ENCODE measurements around the gene RFPL1. TPM values are rescaled to one million over a fixed set of nuclear protein-coding genes. Genes with fewer than 3 reads are reported as not detected.

RFPL1 gene
- total RNA-seq, 6 donors from 2014 or later, result not detected

DNA sequence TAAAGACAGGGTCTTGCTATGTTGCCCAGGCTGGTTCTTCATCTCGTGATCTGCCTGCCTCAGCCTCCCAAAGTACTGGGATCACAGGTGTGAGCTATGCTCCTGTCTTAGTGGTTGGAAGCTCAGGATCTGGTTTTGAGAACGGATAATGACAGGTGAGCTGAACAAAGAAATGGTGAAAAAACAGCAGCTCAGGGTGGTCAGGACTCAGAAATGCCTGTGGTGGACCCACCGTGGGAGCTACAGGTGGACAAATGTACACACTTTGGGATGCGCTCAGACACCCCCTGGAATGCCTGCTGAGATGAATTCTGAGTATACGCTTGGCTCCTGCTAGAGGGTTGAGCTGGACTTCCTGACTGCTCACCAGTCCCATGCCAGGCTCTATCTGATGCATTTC, 9.5 kb downstream of the RFPL1 start:
- Histone ChIP-seq H3K36me3 (no peaks in the 10 kb centered on the region), H3K27ac (no peak overlapping the region), H3K4me3 (no peak overlapping the region), H3K27me3 (no peaks in the 10 kb centered on the region), H3K9me3 (no peaks in the 10 kb centered on the region), H3K4me1 (no peaks in the 10 kb centered on the region)
- no peak for DNase-seq
- TF ChIP-seq POLR2A (IDR thresholded peaks at IDR 0.05) (no peak), EP300 (IDR thresholded peaks at IDR 0.05) (no peak)
- ATAC-seq (ENCODE audit: low FRiP score in 2 of 2), result no peak
- 85% methylated on average over 5 of the region's 5 CpGs for WGBS, 2 donors

DNA sequence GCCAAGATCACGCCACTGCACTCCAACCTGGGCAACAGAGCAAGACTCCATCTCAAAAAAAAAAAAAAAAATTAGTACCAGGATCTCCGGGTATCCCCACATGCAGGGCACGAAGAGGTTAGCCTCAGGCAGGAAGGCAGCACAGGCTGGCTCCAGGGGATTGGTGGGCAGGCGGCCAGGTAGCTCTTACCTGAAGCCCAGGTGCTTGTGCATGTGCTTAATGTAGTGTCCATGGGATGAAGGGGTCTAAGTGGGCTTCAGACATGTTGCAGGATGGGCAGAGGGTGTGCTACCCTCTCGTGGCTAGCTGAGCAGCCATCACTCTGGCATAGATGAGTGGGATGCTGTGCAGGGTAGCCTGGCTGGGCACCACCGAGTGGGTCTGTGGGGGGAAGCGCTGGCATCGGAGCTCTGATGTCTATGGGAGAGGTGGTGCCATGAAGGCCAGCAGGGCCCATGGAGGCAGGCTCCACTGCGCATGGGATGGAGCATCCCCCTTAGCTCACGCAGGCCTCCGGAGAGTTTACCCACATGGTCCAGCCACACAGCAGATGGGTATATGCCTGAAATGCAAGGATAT, 11.0 kb downstream of the RFPL1 start:
- ATAC-seq (ENCODE audit: low FRiP score in 2 of 2), result no peak
- H3K4me1 ChIP-seq, result no peaks in the 10 kb centered on the region
- DNase-seq, result no peak

DNA sequence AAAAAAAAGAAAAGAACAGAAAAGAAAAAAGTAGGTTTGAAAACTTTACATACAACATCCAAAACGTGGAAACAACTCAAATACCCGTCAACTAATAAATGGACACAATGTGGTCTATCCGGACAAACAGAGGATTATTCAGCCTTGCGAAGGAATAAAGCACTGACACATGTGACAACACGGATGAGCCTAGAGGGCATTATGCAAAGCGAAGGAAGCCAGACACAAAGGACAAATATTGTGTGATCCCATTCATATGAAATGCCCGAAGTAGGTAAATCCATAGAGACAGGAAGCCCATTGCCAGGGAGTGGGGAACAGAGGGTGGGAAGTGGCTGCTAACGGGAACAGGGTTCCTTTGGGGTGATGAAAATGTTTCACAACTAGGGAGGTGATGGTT, 11.8 kb downstream of the RFPL1 start:
- 86 to 89% methylated on average over 8 of the region's 8 CpGs for WGBS, 2 donors
- no peak for TF ChIP-seq POLR2A (IDR thresholded peaks at IDR 0.05)
- TF ChIP-seq EP300 (IDR thresholded peaks at IDR 0.05), result no peak
- TF ChIP-seq POLR2AphosphoS5 (IDR thresholded peaks at IDR 0.05), result no peak
- TF ChIP-seq, protein P1, sequence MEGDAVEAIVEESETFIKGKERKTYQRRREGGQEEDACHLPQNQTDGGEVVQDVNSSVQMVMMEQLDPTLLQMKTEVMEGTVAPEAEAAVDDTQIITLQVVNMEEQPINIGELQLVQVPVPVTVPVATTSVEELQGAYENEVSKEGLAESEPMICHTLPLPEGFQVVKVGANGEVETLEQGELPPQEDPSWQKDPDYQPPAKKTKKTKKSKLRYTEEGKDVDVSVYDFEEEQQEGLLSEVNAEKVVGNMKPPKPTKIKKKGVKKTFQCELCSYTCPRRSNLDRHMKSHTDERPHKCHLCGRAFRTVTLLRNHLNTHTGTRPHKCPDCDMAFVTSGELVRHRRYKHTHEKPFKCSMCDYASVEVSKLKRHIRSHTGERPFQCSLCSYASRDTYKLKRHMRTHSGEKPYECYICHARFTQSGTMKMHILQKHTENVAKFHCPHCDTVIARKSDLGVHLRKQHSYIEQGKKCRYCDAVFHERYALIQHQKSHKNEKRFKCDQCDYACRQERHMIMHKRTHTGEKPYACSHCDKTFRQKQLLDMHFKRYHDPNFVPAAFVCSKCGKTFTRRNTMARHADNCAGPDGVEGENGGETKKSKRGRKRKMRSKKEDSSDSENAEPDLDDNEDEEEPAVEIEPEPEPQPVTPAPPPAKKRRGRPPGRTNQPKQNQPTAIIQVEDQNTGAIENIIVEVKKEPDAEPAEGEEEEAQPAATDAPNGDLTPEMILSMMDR (IDR thresholded peaks at IDR 0.05), result no peak
- H3K4me1 ChIP-seq, result no peaks in the 10 kb centered on the region
- H3K9me3 ChIP-seq, result no peaks in the 10 kb centered on the region
- H3K27me3 ChIP-seq, result no peaks in the 10 kb centered on the region
- no peak for DNase-seq
- no peak overlapping the region for H3K4me3 ChIP-seq
- H3K27ac ChIP-seq, result no peak overlapping the region
- ATAC-seq (ENCODE audit: low FRiP score in 2 of 2), result no peak
- no peaks in the 10 kb centered on the region for H3K36me3 ChIP-seq

More for the DNA sequence above, 11.0 kb downstream of the RFPL1 start:
- no peak overlapping the region for H3K4me3 ChIP-seq
- H3K27ac ChIP-seq, result no peak overlapping the region
- no peaks in the 10 kb centered on the region for H3K9me3 ChIP-seq
- WGBS, 2 donors, result 90 to 92% methylated on average over 11 of the region's 11 CpGs
- no peaks in the 10 kb centered on the region for H3K36me3 ChIP-seq
- TF ChIP-seq, protein P1 (IDR thresholded peaks at IDR 0.05), result no peak
- TF ChIP-seq POLR2A (IDR thresholded peaks at IDR 0.05), result no peak
- no peaks in the 10 kb centered on the region for H3K27me3 ChIP-seq

DNA sequence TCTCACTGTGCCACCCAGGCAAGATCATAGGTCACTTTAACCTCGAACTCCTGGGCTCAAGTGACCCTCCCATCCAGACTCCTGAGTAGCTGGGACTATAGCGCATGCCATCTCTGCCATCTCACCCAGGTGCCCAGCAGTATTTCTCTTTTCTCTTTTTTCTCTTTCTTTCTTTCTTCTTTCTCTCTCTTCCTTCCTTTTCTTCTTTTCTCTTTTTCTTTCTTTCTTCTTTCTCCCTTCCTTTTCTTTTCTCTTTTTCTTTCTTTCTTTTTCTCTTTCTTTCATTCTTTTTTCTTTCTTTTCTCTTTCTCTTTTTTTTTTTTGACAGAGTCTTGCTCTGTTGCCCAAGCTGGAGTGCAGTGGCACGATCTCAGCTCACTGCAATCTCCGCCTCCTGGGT, 13.5 kb downstream of the RFPL1 start:
- no peaks in the 10 kb centered on the region for H3K4me1 ChIP-seq
- H3K9me3 ChIP-seq, result no peaks in the 10 kb centered on the region
- WGBS, 2 donors, result 83 to 89% methylated on average over 4 of the region's 4 CpGs
- H3K27ac ChIP-seq, result no peak overlapping the region
- TF ChIP-seq EP300 (IDR thresholded peaks at IDR 0.05), result no peak
- TF ChIP-seq, protein P1 (IDR thresholded peaks at IDR 0.05), result no peak
- TF ChIP-seq POLR2AphosphoS5 (IDR thresholded peaks at IDR 0.05), result no peak
- TF ChIP-seq POLR2A (IDR thresholded peaks at IDR 0.05), result no peak
- ATAC-seq (ENCODE audit: low FRiP score in 2 of 2) (no peak), DNase-seq (no peak)
- no peaks in the 10 kb centered on the region for H3K36me3 ChIP-seq
- H3K27me3 ChIP-seq, result no peaks in the 10 kb centered on the region
- H3K4me3 ChIP-seq, result no peak overlapping the region

DNA sequence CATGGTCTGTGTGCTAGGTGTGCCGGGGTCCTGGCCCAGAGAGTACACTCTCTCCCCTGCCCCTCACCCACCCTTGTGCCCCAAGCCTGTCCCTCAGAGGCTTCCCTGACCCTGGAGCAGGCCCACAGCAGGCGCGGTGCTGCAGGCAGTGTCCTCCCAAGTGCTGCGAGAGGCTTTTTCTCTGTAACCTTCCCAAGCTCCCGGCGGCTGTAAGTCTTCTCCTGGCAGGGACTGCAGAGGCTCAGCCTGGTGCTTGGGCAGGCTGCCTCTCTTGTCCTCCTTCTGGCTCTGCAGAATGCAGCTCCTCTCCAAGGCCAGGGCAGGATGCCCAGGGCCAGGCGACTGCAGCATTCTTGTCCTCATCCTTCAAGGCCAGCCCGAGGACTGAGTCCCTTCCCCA, 15.9 kb downstream of the RFPL1 start:
- Histone ChIP-seq H3K4me1 (no peaks in the 10 kb centered on the region), H3K36me3 (no peaks in the 10 kb centered on the region), H3K9me3 (no peaks in the 10 kb centered on the region), H3K4me3 (no peak overlapping the region), H3K27ac (no peak overlapping the region), H3K27me3 (no peaks in the 10 kb centered on the region)
- peak in 1 of 2 donors; percentile 5 for ATAC-seq (ENCODE audit: low FRiP score in 2 of 2)
- DNase-seq, result no peak
- no peak for TF ChIP-seq EP300 (IDR thresholded peaks at IDR 0.05)
- WGBS, 2 donors, result 66 to 79% methylated on average over 8 of the region's 8 CpGs

DNA sequence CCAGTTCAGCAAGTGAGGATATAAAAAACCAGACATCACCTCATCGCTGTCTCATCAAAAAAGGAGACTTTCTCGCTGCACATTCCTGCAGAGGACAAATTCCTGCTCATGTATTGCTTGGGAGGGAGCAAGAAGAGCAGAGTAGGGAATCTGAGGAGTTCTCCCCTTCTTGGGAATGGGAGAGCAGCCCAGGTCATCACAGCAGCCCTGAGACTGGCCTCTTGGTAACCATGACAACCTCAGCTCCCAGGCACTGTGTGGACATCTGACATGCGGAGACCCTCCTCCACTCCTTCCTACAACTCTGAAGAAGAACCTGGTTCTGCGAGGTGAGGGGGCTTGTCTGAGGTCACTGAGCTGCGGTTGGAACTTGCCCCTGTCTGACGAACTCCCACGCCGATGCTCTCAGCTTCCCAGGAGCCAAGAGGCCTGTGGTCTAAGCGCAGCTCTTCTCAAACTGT, 17.9 kb downstream of the RFPL1 start:
- WGBS, 2 donors, result 73 to 81% methylated on average over 8 to 9 of the region's 9 CpGs
- H3K9me3 ChIP-seq, result no peaks in the 10 kb centered on the region
- ATAC-seq (ENCODE audit: low FRiP score in 2 of 2) (peak in 1 of 2 donors; percentile 74), DNase-seq (no peak)
- H3K4me1 ChIP-seq, result no peaks in the 10 kb centered on the region
- H3K27ac ChIP-seq, result no peak overlapping the region
- no peaks in the 10 kb centered on the region for H3K27me3 ChIP-seq
- no peak overlapping the region for H3K4me3 ChIP-seq
- TF ChIP-seq, protein P1 (IDR thresholded peaks at IDR 0.05), result no peak
- TF ChIP-seq POLR2AphosphoS5 (IDR thresholded peaks at IDR 0.05) (no peak), POLR2A (IDR thresholded peaks at IDR 0.05) (no peak), EP300 (IDR thresholded peaks at IDR 0.05) (no peak)
- H3K36me3 ChIP-seq, result no peaks in the 10 kb centered on the region

Data from upper lobe of left lung (tissue), 6 donors.